Stimulated activated CD8-positive, alpha-beta memory T cell treated with anti-CD3 and anti-CD28 coated beads, Interleukin-15, amount 100 ng/mL, for 1 hour (primary cell): ENCODE measurements around the gene GZF1.

ENCODE experiments used
- DNase-seq: peaks from one replicate; pipeline ENCODE4 v3.0.0-alpha.2; 2020; ENCODE audit warnings: low read depth

Gene GZF1

DNA sequence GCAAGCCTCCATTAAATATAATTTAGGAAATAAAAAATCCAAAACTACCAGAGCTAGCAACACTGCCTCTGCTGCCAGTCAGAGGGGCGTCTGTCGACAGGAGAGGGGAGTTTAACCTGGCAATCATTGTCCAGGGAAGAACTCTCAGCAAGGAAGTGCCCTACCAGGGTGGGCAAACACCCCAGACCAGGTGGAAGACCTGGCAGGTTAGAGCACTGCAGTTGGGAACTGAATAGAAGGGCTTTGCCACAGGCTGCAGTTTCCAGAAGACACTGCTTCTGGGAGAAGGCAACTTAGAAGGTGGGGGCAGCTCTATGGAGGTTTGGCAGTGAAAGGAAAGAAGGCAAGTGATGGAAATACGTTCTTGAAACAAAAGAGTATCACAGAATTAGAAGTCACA is 47.8 kb downstream of the GZF1 start:
- no peak for DNase-seq

DNA sequence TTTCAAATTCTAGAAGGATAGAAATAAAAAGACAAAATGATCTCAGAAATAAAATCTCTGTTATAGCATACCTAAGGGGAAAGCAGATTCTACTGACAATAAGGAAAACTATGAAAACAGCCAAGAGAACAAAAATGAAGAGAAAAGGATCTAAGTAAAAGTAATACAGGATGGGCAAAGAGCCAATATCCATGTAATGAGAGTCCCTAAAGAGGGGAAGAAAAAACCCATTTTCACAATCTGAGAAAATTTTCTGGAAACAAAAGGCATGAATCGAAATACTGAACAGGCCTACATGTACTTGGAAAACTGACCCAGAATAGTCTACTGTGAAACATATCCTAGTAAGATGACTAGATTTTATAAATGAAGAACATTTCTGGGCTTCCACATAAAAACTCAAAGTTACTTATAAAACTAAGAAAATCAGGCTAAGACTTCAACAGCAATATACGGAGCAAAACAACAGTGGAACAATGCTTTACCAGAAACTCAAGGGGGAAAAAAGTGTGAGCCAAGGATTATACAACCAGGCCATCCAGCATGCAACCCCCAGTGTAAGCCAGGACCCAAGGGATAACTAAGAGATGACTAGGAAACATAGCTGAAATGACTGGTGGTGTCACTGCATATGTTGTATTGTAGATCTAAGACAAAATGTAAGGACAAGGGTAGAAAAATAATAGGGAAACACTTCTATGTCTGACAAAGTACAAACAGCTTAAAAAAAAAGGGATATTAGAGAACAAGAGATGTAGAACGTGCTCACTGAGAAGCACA is 49.1 kb downstream of the GZF1 start:
- DNase-seq = no peak

DNA sequence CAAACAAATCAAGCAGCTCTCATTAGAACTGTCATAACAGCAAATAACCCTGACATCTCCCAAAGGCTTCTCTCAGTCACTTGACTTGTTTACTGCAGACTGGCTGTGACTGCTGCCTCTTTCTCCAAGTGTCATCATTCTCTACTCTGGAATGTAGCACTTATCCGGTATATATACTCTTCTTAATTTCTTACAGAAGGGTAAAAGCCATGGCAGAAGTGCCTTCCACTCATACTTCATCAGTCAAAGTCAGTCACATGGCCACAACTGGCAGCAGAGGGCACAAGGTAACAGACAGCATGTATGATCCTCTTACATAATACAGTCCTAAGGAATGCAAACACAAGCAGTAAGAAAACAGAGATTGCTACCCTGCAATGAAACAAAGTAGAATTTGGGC is 50.0 kb downstream of the GZF1 start:
- no peak for DNase-seq

DNA sequence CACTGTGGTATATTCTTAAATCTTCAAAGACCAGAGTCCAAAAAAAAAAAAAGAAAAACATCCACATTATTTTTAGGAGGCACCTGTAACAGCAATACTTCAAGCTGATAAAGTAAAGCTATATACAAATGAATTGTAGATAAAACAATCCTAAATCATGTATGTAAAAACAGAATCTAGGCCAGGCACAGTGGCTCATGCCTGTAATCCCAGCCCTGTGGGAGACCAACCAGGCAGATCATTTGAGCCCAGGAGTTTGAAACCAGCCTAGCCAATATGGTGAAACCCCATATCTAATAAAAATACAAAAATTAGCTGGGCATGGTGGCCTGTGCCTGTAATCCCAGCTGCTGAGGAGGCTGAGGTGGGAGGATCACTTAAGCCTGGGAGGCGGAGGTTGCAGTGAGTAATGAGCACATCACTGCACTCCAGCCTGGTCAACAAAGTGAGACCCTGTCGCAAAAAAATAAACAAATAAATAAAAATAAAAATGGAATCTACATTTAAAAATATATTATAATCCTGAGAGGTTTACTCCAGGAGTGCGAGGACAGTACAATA is 52.0 kb downstream of the GZF1 start:
- no peak for DNase-seq

DNA sequence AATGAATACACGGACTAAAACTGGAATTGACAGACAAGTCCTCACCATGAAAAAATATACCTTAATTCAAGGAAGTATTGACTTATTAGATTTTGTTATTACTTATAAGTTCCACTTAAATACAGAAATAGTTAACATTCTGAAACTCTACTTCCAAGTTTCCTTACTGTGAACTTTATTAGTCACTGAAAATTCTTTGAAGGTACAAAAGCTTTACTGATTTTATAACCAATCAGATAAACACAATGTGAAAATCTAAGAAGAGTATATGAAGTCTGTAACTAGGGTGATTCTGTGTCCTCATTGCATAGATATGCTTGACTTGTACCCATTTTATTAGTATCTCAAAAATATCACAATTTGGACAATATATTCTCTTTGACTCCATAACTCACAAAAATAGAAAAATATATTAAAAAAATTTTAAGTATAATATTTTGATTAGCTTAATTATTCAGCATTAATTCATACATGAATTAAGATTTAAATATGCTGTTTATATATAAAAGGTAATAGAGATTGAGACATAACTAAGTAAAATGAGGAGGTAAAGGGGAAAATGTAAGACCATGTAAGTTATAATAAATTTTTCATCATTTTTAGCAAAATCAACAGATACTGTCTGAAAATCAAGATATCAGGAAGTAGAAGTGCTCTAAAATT is 52.7 kb downstream of the GZF1 start:
- DNase-seq = no peak

DNA sequence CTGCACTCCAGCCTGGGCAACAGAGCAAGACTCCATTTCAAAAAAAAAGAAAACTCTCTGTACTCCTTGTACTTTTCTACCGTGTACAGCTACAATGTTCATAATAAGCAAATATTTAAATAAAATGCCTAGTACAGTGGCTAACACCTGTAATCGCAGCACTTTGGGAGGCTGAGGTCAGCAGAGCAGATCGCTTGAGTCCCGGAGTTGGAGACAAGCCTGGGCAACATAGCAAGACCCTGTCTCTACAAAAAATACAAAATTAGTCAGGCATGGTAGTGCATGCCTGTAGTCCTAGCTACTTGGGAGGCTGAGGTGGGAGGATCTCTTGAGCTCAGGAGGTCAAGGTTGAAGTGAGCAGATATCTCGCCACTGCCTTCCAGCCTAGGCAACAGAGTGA is 53.6 kb downstream of the GZF1 start:
- DNase-seq = no peak

DNA sequence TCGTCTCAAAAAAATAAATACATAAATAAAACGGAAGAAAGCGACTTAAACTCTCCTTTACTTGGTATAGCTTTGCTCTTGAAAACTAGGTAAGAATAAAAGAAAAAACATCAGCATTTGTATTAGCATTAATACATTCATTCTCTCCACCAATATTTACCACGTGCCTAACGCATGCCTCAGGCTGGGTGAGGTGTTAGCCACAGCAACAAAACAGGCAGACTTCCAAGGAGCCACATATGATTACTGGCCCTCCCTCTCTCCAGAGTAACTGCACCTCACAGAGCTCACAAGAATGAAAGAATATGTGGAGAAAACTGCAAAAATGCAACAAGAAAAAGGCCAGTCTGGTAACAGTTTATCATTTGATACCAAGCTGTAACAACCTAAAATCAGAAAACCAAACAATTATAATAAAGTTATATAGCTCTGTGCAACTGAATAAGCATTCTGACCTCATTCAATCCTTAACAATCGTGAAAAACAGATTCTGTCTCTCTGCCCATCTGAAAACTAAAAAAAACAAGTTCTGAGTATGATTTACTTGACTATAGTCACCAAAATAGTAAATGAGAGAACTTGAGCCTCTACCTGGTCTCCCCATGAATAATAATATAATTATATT is 54.1 kb downstream of the GZF1 start:
- DNase-seq = no peak

DNA sequence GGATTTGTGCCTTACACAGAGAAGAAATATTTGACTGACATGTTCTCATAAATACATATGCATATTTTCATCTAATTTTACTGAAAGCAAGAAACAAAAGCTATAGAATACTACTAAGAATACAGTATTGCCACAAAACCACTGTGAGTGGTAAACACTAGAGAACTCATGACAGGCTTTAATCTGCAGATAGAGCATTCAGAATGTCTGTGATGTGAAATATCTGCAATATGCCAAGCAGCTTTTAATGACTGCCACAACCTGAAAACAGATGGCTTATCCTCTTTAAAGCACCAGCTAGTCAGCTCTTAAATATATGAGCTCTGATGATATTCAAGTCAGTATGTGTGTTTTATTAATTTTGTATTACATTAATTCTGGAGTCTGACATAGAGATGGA is 55.9 kb downstream of the GZF1 start:
- no peak for DNase-seq

DNA sequence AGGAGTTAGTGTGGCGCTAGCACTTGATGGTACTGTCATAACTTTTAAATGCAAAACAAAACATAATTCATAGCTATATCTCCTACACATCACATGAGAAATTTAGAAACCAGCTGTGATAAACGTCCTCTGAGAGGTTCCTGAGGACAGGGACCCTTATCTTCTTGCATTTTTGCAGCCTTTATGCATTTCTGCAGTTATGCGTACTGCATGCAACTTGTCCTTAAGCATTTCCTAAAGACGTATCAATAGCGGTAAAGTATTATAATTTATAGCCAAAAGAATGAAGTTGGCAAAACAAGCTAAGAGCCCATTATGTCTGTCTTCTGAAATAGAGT is 57.6 kb downstream of the GZF1 start:
- no peak for DNase-seq

DNA sequence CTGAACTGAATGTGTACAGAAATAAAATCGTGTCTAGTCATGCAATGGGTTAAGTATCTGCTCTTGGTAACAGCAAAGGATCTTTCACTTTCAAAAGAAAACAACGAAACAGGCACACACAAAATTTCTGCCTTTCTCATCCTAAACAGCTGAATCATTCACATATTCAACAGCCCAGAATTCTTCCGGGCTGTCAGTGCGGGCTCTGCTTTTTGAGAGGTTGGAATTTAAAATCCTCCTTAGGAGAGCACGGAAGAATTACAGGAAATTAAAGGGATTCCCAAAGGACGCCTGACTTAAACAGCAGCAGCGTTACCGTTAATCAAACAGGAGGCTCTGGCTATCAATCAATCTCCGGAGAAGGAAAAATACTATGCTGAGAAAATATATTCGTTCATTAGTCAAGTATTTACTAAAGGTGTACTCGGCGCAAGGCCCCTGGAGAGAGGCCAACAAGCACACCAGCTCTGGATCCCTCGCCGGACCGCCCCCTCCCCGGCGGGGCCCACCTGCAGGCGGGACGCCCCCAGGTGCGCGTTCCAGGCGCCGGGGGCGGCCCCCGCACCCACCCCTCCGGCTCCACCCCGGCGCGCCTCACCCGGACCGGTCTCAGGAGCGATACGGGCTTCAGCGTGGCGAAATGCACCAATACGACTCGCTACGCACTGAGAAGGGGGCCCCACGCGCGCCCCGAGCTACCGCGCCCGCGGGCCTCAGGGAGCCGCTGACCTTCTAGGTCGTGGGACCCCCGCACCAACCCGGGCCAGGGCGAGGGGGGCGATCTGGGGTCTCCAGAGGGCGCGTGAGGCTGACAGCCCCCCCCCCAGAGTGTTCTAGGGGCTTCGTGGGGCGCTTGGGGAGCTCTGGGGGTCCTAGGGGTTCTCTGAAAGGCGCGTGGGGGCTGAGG is 58.3 kb downstream of the GZF1 start:
- DNase-seq = no peak

DNA sequence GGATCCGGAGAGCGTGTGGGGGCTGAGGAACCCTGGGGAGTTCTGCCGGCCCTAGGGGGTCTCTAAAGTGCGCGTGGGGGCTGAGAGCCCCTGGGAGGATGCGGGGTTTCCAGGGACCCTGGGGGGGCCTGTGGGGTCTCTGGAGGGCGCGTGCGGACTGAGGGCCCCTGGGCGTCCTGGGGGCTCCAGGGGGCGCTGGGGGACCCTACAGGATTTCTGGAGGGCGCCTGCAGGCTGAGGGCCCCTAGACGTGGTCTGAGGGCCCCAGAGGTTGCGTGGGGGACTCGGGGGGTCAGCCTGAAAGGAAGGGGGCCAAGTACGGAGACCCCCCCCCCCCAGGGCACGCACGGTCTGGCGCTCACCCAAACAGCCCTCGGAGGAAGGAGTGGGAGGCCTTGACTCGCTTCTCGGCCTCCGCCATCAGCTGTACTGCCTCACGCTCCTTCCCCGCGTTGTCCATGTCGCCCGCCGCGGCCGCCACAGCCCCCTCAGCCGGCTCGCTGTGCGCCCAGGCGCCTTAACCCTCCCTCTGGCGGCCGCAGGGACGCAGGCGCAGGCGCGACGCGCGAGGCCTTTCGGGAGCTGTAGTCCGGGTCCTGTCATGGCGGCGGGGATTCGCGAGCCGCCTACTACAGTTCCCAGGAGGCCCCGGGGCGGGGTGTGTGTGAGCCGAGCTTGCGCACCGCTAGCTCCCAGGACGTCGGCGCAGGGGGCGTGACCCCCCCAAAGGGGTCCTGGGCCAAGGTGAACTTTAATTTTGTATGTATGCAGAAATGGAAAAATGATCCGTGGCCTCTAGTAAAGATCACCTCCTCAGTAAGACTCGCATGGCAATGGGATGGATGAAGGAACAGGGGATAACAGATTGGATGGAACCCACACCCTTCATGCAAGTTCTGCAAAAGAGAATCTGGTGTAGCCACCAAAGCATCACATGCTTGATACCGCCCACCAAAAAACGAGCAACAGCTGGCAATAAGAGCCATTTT is 59.3 kb downstream of the GZF1 start, which contains the start of gene NAPB:
Gene NAPB (minus strand): TSS at position 546 of the 989 bp plus-strand sequence. CDS start 86 bp downstream, at position 460.
- DNase-seq = peak; percentile 81
